Measurements from ENCODE around the gene CDC5L. TPM values are rescaled to one million over a fixed set of nuclear protein-coding genes. Genes with fewer than 3 reads are reported as not detected.
"Not testable (repeated sequence)": the region's sequence is repeated elsewhere in the genome, so short reads cannot be mapped to it uniquely, and the experiment has no call there.

The CDC5L gene
- total RNA-seq, 1 donor from 2014 or later: 18.2 TPM

GRCh38 chr6:44349904-44350649 is 37.4 kb upstream of the CDC5L start:
- FAIRE-seq (no peak), DNase-seq (ENCODE audit: low read depth) (no peak)
- Histone ChIP-seq H3K4me2 (ENCODE audit: low read length) (no peak overlapping the region), H3K9me3 (ENCODE audit: insufficient read depth, low read depth, low read length) (no peaks in the 10 kb centered on the region), H3K36me3 (ENCODE audit: insufficient read depth, low read length) (no peaks in the 10 kb centered on the region), H3K27me3 (ENCODE audit: insufficient read depth, low read length) (peaks cover 13% of the 10 kb centered on the region), H3K4me3 (ENCODE audit: insufficient read depth, low read depth, low read length) (no peak overlapping the region), H3K27ac (ENCODE audit: low read depth, low read length) (no peak overlapping the region), H3K4me1 (ENCODE audit: insufficient read depth, low read length) (no peaks in the 10 kb centered on the region), H3K9ac (ENCODE audit: low read length) (no peak overlapping the region), H4K20me1 (ENCODE audit: insufficient read depth, low read length) (no peaks in the 10 kb centered on the region), H3K79me2 (ENCODE audit: insufficient read depth, low read length) (no peaks in the 10 kb centered on the region), H2AFZ (ENCODE audit: low read depth, low read length) (no peak overlapping the region)
- TF ChIP-seq CTCF (IDR thresholded peaks at IDR 0.05; ENCODE audit: insufficient read depth, low read depth, low read length): no peak
- no peak for TF ChIP-seq EZH2 (IDR thresholded peaks at IDR 0.05; ENCODE audit: insufficient read depth, low read length)
- Mint-ChIP-seq H3K4me1 (ENCODE audit: low read depth, unreplicated experiment) (no peaks in the 10 kb centered on the region), H3K27me3 (ENCODE audit: low read depth, unreplicated experiment) (peaks cover 3% of the 10 kb centered on the region), H3K36me3 (ENCODE audit: low read depth, unreplicated experiment) (no peaks in the 10 kb centered on the region), H3K27ac (ENCODE audit: unreplicated experiment) (no peak overlapping the region), H3K9me3 (ENCODE audit: unreplicated experiment) (peaks cover 2% of the 10 kb centered on the region), H3K4me3 (ENCODE audit: unreplicated experiment) (no peak overlapping the region)

GRCh38 chr6:44350650-44350994 is 36.9 kb upstream of the CDC5L start:
- H3K4me3 ChIP-seq (ENCODE audit: insufficient read depth, low read depth, low read length); H3K36me3 Mint-ChIP-seq (ENCODE audit: low read depth, unreplicated experiment); H3K4me1 ChIP-seq (ENCODE audit: insufficient read depth, low read length); H2AFZ ChIP-seq (ENCODE audit: low read depth, low read length); H3K27me3 Mint-ChIP-seq (ENCODE audit: low read depth, unreplicated experiment); H3K4me1 Mint-ChIP-seq (ENCODE audit: low read depth, unreplicated experiment); H3K9me3 ChIP-seq (ENCODE audit: insufficient read depth, low read depth, low read length); FAIRE-seq; H3K36me3 ChIP-seq (ENCODE audit: insufficient read depth, low read length); H4K20me1 ChIP-seq (ENCODE audit: insufficient read depth, low read length); H3K27me3 ChIP-seq (ENCODE audit: insufficient read depth, low read length); H3K4me3 Mint-ChIP-seq (ENCODE audit: unreplicated experiment); H3K9ac ChIP-seq (ENCODE audit: low read length); H3K27ac ChIP-seq (ENCODE audit: low read depth, low read length); H3K9me3 Mint-ChIP-seq (ENCODE audit: unreplicated experiment); H3K4me2 ChIP-seq (ENCODE audit: low read length); H3K27ac Mint-ChIP-seq (ENCODE audit: unreplicated experiment); DNase-seq (ENCODE audit: low read depth); H3K79me2 ChIP-seq (ENCODE audit: insufficient read depth, low read length): not testable (repeated sequence)

- FAIRE-seq (no peak), DNase-seq (ENCODE audit: low read depth) (no peak)
- Mint-ChIP-seq H3K27me3 (ENCODE audit: low read depth, unreplicated experiment) (peaks cover 11% of the 10 kb centered on the region), H3K4me1 (ENCODE audit: low read depth, unreplicated experiment) (no peaks in the 10 kb centered on the region), H3K4me3 (ENCODE audit: unreplicated experiment) (no peak overlapping the region), H3K9me3 (ENCODE audit: unreplicated experiment) (peaks cover 7% of the 10 kb centered on the region), H3K27ac (ENCODE audit: unreplicated experiment) (no peak overlapping the region), H3K36me3 (ENCODE audit: low read depth, unreplicated experiment) (no peaks in the 10 kb centered on the region)
- TF ChIP-seq EZH2 (IDR thresholded peaks at IDR 0.05; ENCODE audit: insufficient read depth, low read length) (no peak), CTCF (IDR thresholded peaks at IDR 0.05; ENCODE audit: insufficient read depth, low read depth, low read length) (no peak)
- no peaks in the 10 kb centered on the region for H3K79me2 ChIP-seq (ENCODE audit: insufficient read depth, low read length)
- no peak overlapping the region for H3K27ac ChIP-seq (ENCODE audit: low read depth, low read length)
- H3K36me3 ChIP-seq (ENCODE audit: insufficient read depth, low read length): no peaks in the 10 kb centered on the region
- H3K4me2 ChIP-seq (ENCODE audit: low read length): no peak overlapping the region
- no peak overlapping the region for H3K4me3 ChIP-seq (ENCODE audit: insufficient read depth, low read depth, low read length)
- no peaks in the 10 kb centered on the region for H3K9me3 ChIP-seq (ENCODE audit: insufficient read depth, low read depth, low read length)
- no peak overlapping the region for H2AFZ ChIP-seq (ENCODE audit: low read depth, low read length)
- H3K9ac ChIP-seq (ENCODE audit: low read length): no peak overlapping the region
- no peaks in the 10 kb centered on the region for H4K20me1 ChIP-seq (ENCODE audit: insufficient read depth, low read length)
- peaks cover 6% of the 10 kb centered on the region for H3K27me3 ChIP-seq (ENCODE audit: insufficient read depth, low read length)
- H3K4me1 ChIP-seq (ENCODE audit: insufficient read depth, low read length): no peaks in the 10 kb centered on the region
Observed at GRCh38 chr6:44352259-44352658, 35.2 kb upstream of the CDC5L start.
